ENCODE data around the gene THOC1.

DNA sequence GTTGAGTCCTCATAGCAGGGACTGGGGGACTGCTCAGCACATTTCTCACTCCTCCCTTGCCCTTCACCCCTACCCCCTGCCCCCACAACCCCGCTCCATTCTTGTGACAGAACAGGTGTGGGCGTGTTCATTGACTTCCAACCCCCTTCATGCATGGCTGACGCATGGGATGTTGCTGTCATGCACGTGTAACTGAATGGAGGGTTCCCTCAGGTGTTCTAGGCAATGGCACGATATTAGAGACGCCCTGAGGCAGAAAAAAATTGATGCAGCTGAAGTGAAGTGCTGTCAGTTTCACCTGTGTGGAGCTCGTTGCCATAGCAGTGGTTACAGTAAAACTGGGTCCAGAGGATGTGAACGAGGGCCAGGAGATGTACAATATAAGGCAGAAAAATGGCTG lies 6.5 kb upstream of the THOC1 start:
- TF ChIP-seq, protein P1, sequence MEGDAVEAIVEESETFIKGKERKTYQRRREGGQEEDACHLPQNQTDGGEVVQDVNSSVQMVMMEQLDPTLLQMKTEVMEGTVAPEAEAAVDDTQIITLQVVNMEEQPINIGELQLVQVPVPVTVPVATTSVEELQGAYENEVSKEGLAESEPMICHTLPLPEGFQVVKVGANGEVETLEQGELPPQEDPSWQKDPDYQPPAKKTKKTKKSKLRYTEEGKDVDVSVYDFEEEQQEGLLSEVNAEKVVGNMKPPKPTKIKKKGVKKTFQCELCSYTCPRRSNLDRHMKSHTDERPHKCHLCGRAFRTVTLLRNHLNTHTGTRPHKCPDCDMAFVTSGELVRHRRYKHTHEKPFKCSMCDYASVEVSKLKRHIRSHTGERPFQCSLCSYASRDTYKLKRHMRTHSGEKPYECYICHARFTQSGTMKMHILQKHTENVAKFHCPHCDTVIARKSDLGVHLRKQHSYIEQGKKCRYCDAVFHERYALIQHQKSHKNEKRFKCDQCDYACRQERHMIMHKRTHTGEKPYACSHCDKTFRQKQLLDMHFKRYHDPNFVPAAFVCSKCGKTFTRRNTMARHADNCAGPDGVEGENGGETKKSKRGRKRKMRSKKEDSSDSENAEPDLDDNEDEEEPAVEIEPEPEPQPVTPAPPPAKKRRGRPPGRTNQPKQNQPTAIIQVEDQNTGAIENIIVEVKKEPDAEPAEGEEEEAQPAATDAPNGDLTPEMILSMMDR (IDR thresholded peaks at IDR 0.05), result no peak
- TF ChIP-seq POLR2A (IDR thresholded peaks at IDR 0.05), result no peak

Data from transverse colon (tissue), 3 donors.